ENCODE data around the gene ZSCAN32.

The ZSCAN32 gene

DNA sequence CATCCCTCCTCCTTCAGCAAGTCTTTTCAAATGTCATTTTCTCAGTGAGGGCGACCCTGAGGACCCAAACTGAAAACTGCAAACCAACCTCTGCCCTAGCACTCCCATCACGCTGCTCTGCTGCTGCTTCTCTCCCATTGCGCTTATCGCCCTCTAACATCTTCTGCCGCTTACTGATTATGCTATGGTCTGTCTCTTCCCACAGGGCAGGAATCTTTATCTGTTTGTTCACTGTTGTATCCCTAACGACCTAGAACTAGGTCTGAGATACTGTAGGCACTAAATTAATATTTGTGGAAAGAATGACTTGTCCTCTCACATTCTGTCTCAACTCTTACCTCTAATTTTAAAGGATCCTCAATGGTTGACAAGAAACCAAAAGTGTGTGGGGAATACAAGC lies 12.5 kb downstream of the ZSCAN32 start:
- no peak overlapping the region for H3K27ac ChIP-seq (ENCODE audit: low read depth, low read length)
- no peaks in the 10 kb centered on the region for H3K27me3 ChIP-seq (ENCODE audit: control insufficient read depth, insufficient read depth, low read length)
- peaks cover 53% of the 10 kb centered on the region for H3K36me3 ChIP-seq (ENCODE audit: control insufficient read depth, insufficient read depth, low read length)
- no peak overlapping the region for H3K9ac ChIP-seq (ENCODE audit: low read length)
- no peaks in the 10 kb centered on the region for H3K4me1 ChIP-seq (ENCODE audit: control insufficient read depth, insufficient read depth, low read length)
- H3K4me3 ChIP-seq (ENCODE audit: low read length) = no peak overlapping the region

- no peak overlapping the region for H3K27ac ChIP-seq (ENCODE audit: low read depth, low read length)
- peaks cover 38% of the 10 kb centered on the region for H3K36me3 ChIP-seq (ENCODE audit: control insufficient read depth, insufficient read depth, low read length)
- H3K4me1 ChIP-seq (ENCODE audit: control insufficient read depth, insufficient read depth, low read length) = no peaks in the 10 kb centered on the region
- no peaks in the 10 kb centered on the region for H3K27me3 ChIP-seq (ENCODE audit: control insufficient read depth, insufficient read depth, low read length)
- H3K4me3 ChIP-seq (ENCODE audit: low read length) = peak overlapping the region; percentile 47
- H3K9ac ChIP-seq (ENCODE audit: low read length) = no peak overlapping the region
These were observed 17.8 kb downstream of the ZSCAN32 start for GRCh38 chr16:3383045-3383448.

- Histone ChIP-seq H3K27me3 (ENCODE audit: control insufficient read depth, insufficient read depth, low read length) (no peaks in the 10 kb centered on the region), H3K4me3 (ENCODE audit: low read length) (no peak overlapping the region), H3K9ac (ENCODE audit: low read length) (no peak overlapping the region), H3K36me3 (ENCODE audit: control insufficient read depth, insufficient read depth, low read length) (peaks cover 10% of the 10 kb centered on the region), H3K27ac (ENCODE audit: low read depth, low read length) (no peak overlapping the region), H3K4me1 (ENCODE audit: control insufficient read depth, insufficient read depth, low read length) (no peaks in the 10 kb centered on the region)
These were observed 22.9 kb downstream of the ZSCAN32 start for GRCh38 chr16:3377917-3378316.

GRCh38 chr16:3375680-3376079 lies 25.1 kb downstream of the ZSCAN32 start:
- no peak overlapping the region for H3K27ac ChIP-seq (ENCODE audit: low read depth, low read length)

DNA sequence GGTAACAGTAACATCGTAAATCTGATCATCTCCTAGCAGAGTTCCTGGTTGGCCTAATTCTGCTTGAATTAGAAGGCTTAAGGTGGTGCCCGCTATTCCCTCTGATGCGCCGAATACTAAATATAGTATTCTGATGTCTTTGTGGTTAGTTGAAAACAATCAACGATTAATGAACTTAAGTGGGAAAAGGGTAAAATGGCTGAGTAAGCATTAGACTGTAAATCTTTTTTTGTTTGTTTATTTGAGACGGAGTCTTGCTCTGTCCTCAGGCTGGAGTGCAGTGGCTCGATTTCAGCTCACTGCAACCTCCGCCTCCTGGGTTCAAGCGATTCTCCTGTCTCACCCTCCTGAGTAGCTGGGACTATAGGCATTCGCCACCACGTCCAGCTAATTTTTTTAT lies 31.7 kb downstream of the ZSCAN32 start:
- Histone ChIP-seq H3K27ac (ENCODE audit: low read depth, low read length) (no peak overlapping the region), H3K36me3 (ENCODE audit: control insufficient read depth, insufficient read depth, low read length) (no peaks in the 10 kb centered on the region), H3K27me3 (ENCODE audit: control insufficient read depth, insufficient read depth, low read length) (no peaks in the 10 kb centered on the region), H3K4me1 (ENCODE audit: control insufficient read depth, insufficient read depth, low read length) (peaks cover 4% of the 10 kb centered on the region), H3K4me3 (ENCODE audit: low read length) (no peak overlapping the region), H3K9ac (ENCODE audit: low read length) (no peak overlapping the region)

More at GRCh38 chr16:3375680-3376079, 25.1 kb downstream of the ZSCAN32 start:
- Histone ChIP-seq H3K9ac (ENCODE audit: low read length) (no peak overlapping the region), H3K4me1 (ENCODE audit: control insufficient read depth, insufficient read depth, low read length) (no peaks in the 10 kb centered on the region), H3K4me3 (ENCODE audit: low read length) (no peak overlapping the region), H3K36me3 (ENCODE audit: control insufficient read depth, insufficient read depth, low read length) (no peaks in the 10 kb centered on the region), H3K27me3 (ENCODE audit: control insufficient read depth, insufficient read depth, low read length) (no peaks in the 10 kb centered on the region)

GRCh38 chr16:3364774-3365427 lies 35.9 kb downstream of the ZSCAN32 start:
- no peaks in the 10 kb centered on the region for H3K36me3 ChIP-seq (ENCODE audit: control insufficient read depth, insufficient read depth, low read length)
- H3K27ac ChIP-seq (ENCODE audit: low read depth, low read length) = peak overlapping the region; percentile 87
- peak overlapping the region; percentile 68 for H3K9ac ChIP-seq (ENCODE audit: low read length)
- no peaks in the 10 kb centered on the region for H3K27me3 ChIP-seq (ENCODE audit: control insufficient read depth, insufficient read depth, low read length)
- peaks cover 4% of the 10 kb centered on the region for H3K4me1 ChIP-seq (ENCODE audit: control insufficient read depth, insufficient read depth, low read length)
- peak overlapping the region; percentile 87 for H3K4me3 ChIP-seq (ENCODE audit: low read length)

GRCh38 chr16:3363793-3364192 lies 37.0 kb downstream of the ZSCAN32 start:
- H3K27ac ChIP-seq (ENCODE audit: low read depth, low read length) = no peak overlapping the region
- H3K27me3 ChIP-seq (ENCODE audit: control insufficient read depth, insufficient read depth, low read length) = no peaks in the 10 kb centered on the region
- no peak overlapping the region for H3K9ac ChIP-seq (ENCODE audit: low read length)
- no peaks in the 10 kb centered on the region for H3K36me3 ChIP-seq (ENCODE audit: control insufficient read depth, insufficient read depth, low read length)
- peaks cover 4% of the 10 kb centered on the region for H3K4me1 ChIP-seq (ENCODE audit: control insufficient read depth, insufficient read depth, low read length)
- no peak overlapping the region for H3K4me3 ChIP-seq (ENCODE audit: low read length)

GRCh38 chr16:3362931-3363330 lies 37.9 kb downstream of the ZSCAN32 start:
- Histone ChIP-seq H3K36me3 (ENCODE audit: control insufficient read depth, insufficient read depth, low read length) (no peaks in the 10 kb centered on the region), H3K4me3 (ENCODE audit: low read length) (no peak overlapping the region), H3K9ac (ENCODE audit: low read length) (no peak overlapping the region), H3K27me3 (ENCODE audit: control insufficient read depth, insufficient read depth, low read length) (no peaks in the 10 kb centered on the region), H3K27ac (ENCODE audit: low read depth, low read length) (no peak overlapping the region), H3K4me1 (ENCODE audit: control insufficient read depth, insufficient read depth, low read length) (peaks cover 4% of the 10 kb centered on the region)

DNA sequence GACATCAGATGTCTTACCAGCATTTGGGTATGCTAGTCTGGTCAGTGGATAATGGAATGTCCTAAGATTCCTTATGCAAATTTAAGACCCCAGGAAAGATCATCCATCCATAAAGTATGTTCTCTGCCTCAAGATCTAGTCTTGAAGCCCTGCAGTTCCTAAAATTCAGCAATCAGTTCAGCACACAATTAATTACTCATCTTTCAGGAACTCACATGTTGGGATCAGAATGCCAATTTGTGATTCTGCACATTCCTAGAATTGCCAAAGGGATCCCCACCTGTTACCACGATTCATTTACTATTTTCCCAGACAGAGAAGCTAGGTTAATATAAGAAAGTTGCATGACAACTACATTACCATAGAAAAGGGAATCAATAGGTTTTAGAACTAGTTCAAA lies 41.9 kb downstream of the ZSCAN32 start:
- Histone ChIP-seq H3K4me1 (ENCODE audit: control insufficient read depth, insufficient read depth, low read length) (no peaks in the 10 kb centered on the region), H3K36me3 (ENCODE audit: control insufficient read depth, insufficient read depth, low read length) (no peaks in the 10 kb centered on the region), H3K9ac (ENCODE audit: low read length) (no peak overlapping the region), H3K27ac (ENCODE audit: low read depth, low read length) (no peak overlapping the region), H3K4me3 (ENCODE audit: low read length) (no peak overlapping the region), H3K27me3 (ENCODE audit: control insufficient read depth, insufficient read depth, low read length) (no peaks in the 10 kb centered on the region)

DNA sequence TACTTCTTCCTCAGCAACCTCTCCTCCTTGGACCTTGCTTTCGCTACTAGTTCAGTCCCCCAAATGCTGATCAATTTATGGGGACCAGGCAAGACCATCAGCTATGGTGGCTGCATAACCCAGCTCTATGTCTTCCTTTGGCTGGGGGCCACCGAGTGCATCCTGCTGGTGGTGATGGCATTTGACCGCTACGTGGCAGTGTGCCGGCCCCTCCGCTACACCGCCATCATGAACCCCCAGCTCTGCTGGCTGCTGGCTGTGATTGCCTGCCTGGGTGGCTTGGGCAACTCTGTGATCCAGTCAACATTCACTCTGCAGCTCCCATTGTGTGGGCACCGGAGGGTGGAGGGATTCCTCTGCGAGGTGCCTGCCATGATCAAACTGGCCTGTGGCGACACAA lies 44.7 kb downstream of the ZSCAN32 start:
- Histone ChIP-seq H3K9ac (ENCODE audit: low read length) (no peak overlapping the region), H3K27ac (ENCODE audit: low read depth, low read length) (no peak overlapping the region), H3K36me3 (ENCODE audit: control insufficient read depth, insufficient read depth, low read length) (no peaks in the 10 kb centered on the region), H3K4me3 (ENCODE audit: low read length) (no peak overlapping the region), H3K27me3 (ENCODE audit: control insufficient read depth, insufficient read depth, low read length) (no peaks in the 10 kb centered on the region), H3K4me1 (ENCODE audit: control insufficient read depth, insufficient read depth, low read length) (no peaks in the 10 kb centered on the region)

GRCh38 chr16:3355589-3355988 lies 45.2 kb downstream of the ZSCAN32 start, which contains the start of gene OR2C1:
TSS of gene OR2C1 (plus strand) at chr16:3355889. CDS start at chr16:3355941, 52 bp downstream.
- no peaks in the 10 kb centered on the region for H3K4me1 ChIP-seq (ENCODE audit: control insufficient read depth, insufficient read depth, low read length)
- H3K4me3 ChIP-seq (ENCODE audit: low read length) = no peak within 1 kb of the TSS
- H3K27me3 ChIP-seq (ENCODE audit: control insufficient read depth, insufficient read depth, low read length) = no peaks in the 10 kb centered on the region
- H3K9ac ChIP-seq (ENCODE audit: low read length) = no peak within 1 kb of the TSS
- no peaks in the 10 kb centered on the region for H3K36me3 ChIP-seq (ENCODE audit: control insufficient read depth, insufficient read depth, low read length)
- no peak within 1 kb of the TSS for H3K27ac ChIP-seq (ENCODE audit: low read depth, low read length)

DNA sequence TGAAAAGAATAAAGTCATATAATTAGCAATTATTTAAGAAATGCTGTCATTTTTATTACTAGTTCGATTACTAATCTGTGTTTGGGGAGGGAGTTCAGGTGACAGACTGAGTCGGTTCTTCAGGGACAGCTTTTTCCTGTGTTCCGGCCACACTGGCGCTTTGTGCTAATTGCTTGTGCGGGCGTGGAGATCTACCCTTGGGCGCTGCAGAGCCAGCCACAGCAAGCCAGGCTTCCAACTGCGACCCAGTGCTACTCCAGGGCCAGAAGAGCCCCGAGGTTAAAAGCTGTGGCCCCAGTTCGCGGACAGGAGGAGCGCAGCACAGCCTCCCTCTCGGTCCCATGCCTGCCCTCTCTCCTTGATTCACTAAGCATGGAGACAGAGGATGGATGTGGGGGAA lies 51.6 kb downstream of the ZSCAN32 start:
- H3K4me3 ChIP-seq (ENCODE audit: low read length) = no peak overlapping the region
- H3K36me3 ChIP-seq (ENCODE audit: control insufficient read depth, insufficient read depth, low read length) = no peaks in the 10 kb centered on the region
- H3K9ac ChIP-seq (ENCODE audit: low read length) = no peak overlapping the region
- no peak overlapping the region for H3K27ac ChIP-seq (ENCODE audit: low read depth, low read length)
- no peaks in the 10 kb centered on the region for H3K27me3 ChIP-seq (ENCODE audit: control insufficient read depth, insufficient read depth, low read length)
- H3K4me1 ChIP-seq (ENCODE audit: control insufficient read depth, insufficient read depth, low read length) = no peaks in the 10 kb centered on the region

- no peak overlapping the region for H3K4me3 ChIP-seq (ENCODE audit: low read length)
- H3K36me3 ChIP-seq (ENCODE audit: control insufficient read depth, insufficient read depth, low read length) = no peaks in the 10 kb centered on the region
- no peaks in the 10 kb centered on the region for H3K27me3 ChIP-seq (ENCODE audit: control insufficient read depth, insufficient read depth, low read length)
- no peak overlapping the region for H3K27ac ChIP-seq (ENCODE audit: low read depth, low read length)
- no peak overlapping the region for H3K9ac ChIP-seq (ENCODE audit: low read length)
- no peaks in the 10 kb centered on the region for H3K4me1 ChIP-seq (ENCODE audit: control insufficient read depth, insufficient read depth, low read length)
These were observed 52.1 kb downstream of the ZSCAN32 start for GRCh38 chr16:3348547-3349167.
